H1 (cell line): Measurements from ENCODE around the gene TMEM174. TPM values are rescaled to one million over a fixed set of nuclear protein-coding genes. Genes with fewer than 3 reads are reported as not detected.

ENCODE experiments used
- CTCF ChIA-PET: fragments of 300-600 bp; sonication (Branson Sonifier 250); formaldehyde crosslinking; loops from one replicate; lab custom pipeline; 2021; ENCODE audit not compliant: partially characterized antibody; lab: Charles Lee
- POLR2A ChIA-PET: fragments of 300-600 bp; sonication (Branson Sonifier 250); formaldehyde crosslinking; loops from one replicate; lab custom pipeline; 2021; ENCODE audit warnings: inconsistent platforms; ENCODE audit not compliant: partially characterized antibody; lab: Charles Lee
- DNase-seq, 2 experiments: peaks; one replicate each; pipeline versions ENCODE4 v3.0.0 to v3.0.0-alpha.2; 2010 to 2022; ENCODE audit warnings: low spot score in 2 of 2, low read depth in 1 of 2, mixed read lengths in 1 of 2
- FAIRE-seq: peaks from 2 replicates; lab custom pipeline; 2011; peaks lifted over from hg19 to GRCh38; lab: Jason Lieb, UNC
- H2AFZ ChIP-seq: 2 replicates; pipeline ENCODE4 v1.8.1; 2012; ENCODE audit warnings: low read length, inconsistent platforms
- H2AK5ac ChIP-seq: 2 replicates; pipeline ENCODE4 v1.6.1; 2013; ENCODE audit warnings: low read depth, low read length
- H2BK120ac ChIP-seq: replicated peaks from 2 replicates; pipeline ENCODE3; 2013; ENCODE audit warnings: low read depth, low read length, inconsistent platforms
- H2BK12ac ChIP-seq: 2 replicates; pipeline ENCODE4 v1.6.1; 2013; ENCODE audit warnings: low read depth, low read length
- H2BK15ac ChIP-seq: 2 replicates; pipeline ENCODE4 v1.6.1; 2013; ENCODE audit warnings: low read length
- H2BK20ac ChIP-seq: 2 replicates; pipeline ENCODE4 v1.6.1; 2013; ENCODE audit warnings: low read length
- H2BK5ac ChIP-seq: 2 replicates; pipeline ENCODE4 v1.6.1; 2013; ENCODE audit warnings: low read depth, low read length
- H3K14ac ChIP-seq: 2 replicates; pipeline ENCODE4 v1.6.1; 2013; ENCODE audit warnings: inconsistent platforms; ENCODE audit not compliant: insufficient read length
- H3K18ac ChIP-seq: 2 replicates; pipeline ENCODE4 v1.6.1; 2013; ENCODE audit warnings: low read length; ENCODE audit errors: extremely low read depth
- H3K23ac ChIP-seq: 2 replicates; pipeline ENCODE4 v1.6.1; 2013; ENCODE audit warnings: inconsistent platforms; ENCODE audit not compliant: insufficient read length
- H3K23me2 ChIP-seq: 2 replicates; pipeline ENCODE4 v1.6.1; 2013; ENCODE audit warnings: low read depth, low read length
- H3K27ac ChIP-seq: 2 replicates; pipeline ENCODE4 v1.6.1; 2011; ENCODE audit warnings: low read depth, low read length, inconsistent platforms
- H3K27me3 ChIP-seq, 4 experiments: replicated peaks in 1 of 4; 1 replicate in 1 of 4; 2 replicates in 3 of 4; pipeline versions ENCODE4 v1.6.1 to v1.8.1; 2011 to 2013; ENCODE audit warnings: low read length in 3 of 4, mild to moderate bottlenecking in 3 of 4, inconsistent platforms in 2 of 4, mixed read lengths in 2 of 4, moderate library complexity in 1 of 4; ENCODE audit not compliant: control insufficient read depth in 3 of 4, insufficient read depth in 3 of 4; ENCODE audit errors: extremely low read depth in 1 of 4
- H3K36me3 ChIP-seq, 4 experiments: 2 replicates each; pipeline versions ENCODE4 v1.6.1 to v1.8.1; 2011 to 2013; ENCODE audit warnings: mild to moderate bottlenecking in 4 of 4, low read length in 3 of 4, moderate library complexity in 2 of 4, control low read depth in 1 of 4, inconsistent platforms in 1 of 4; ENCODE audit not compliant: insufficient read depth in 4 of 4, control insufficient read depth in 2 of 4
- H3K4ac ChIP-seq: replicated peaks from 2 replicates; pipeline ENCODE3; 2013; ENCODE audit warnings: low read length, low read depth, mixed read lengths, inconsistent platforms; ENCODE audit not compliant: insufficient read length
- H3K4me1 ChIP-seq, 4 experiments: replicated peaks in 1 of 4; 1 replicate in 1 of 4; 2 replicates in 3 of 4; pipeline versions ENCODE4 v1.6.1 to v1.8.1; 2011 to 2013; ENCODE audit warnings: low read length in 3 of 4, inconsistent platforms in 2 of 4, mixed read lengths in 1 of 4; ENCODE audit not compliant: insufficient read depth in 4 of 4, control insufficient read depth in 3 of 4
- H3K4me2 ChIP-seq, 2 experiments: 2 replicates each; pipeline versions ENCODE4 v1.6.1 to v1.8.1; 2011 to 2013; ENCODE audit warnings: low read depth in 2 of 2, low read length in 2 of 2, control low read depth in 1 of 2, inconsistent platforms in 1 of 2, mild to moderate bottlenecking in 1 of 2; ENCODE audit not compliant: insufficient read depth in 1 of 2
- H3K4me3 ChIP-seq, 4 experiments: fragments of 200-600, 300-600 bp in 1 of 4; sonication (generic), shearing (Covaris generic), sonication (Bioruptor Twin) in 1 of 4; 2 replicates each; pipeline versions ENCODE4 v1.5.1 to v1.8.1; 2011 to 2016; ENCODE audit warnings: low read length in 4 of 4, low read depth in 3 of 4, control low read depth in 2 of 4, inconsistent platforms in 2 of 4, mild to moderate bottlenecking in 2 of 4, mixed read lengths in 1 of 4, moderate library complexity in 1 of 4; ENCODE audit not compliant: insufficient read depth in 2 of 4; ENCODE audit errors: extremely low read depth in 1 of 4
- H3K56ac ChIP-seq: replicated peaks from 2 replicates; pipeline ENCODE3; 2013; ENCODE audit warnings: low read depth, mild to moderate bottlenecking, mixed read lengths, low read length, inconsistent platforms; ENCODE audit not compliant: insufficient read length
- H3K79me1 ChIP-seq: 2 replicates; pipeline ENCODE4 v1.6.1; 2013; ENCODE audit warnings: low read depth, low read length, control low read depth
- H3K79me2 ChIP-seq, 2 experiments: 2 replicates each; pipeline versions ENCODE4 v1.6.1 to v1.8.1; 2012 to 2013; ENCODE audit warnings: low read length in 2 of 2, mild to moderate bottlenecking in 2 of 2, inconsistent platforms in 1 of 2; ENCODE audit not compliant: insufficient read depth in 2 of 2, control insufficient read depth in 1 of 2
- H3K9ac ChIP-seq, 4 experiments: replicated peaks in 1 of 4; 1 replicate in 1 of 4; 2 replicates in 3 of 4; pipeline versions ENCODE4 v1.6.1 to v1.8.1; 2011 to 2013; ENCODE audit warnings: low read depth in 3 of 4, low read length in 3 of 4, control low read depth in 2 of 4, mild to moderate bottlenecking in 2 of 4, moderate library complexity in 2 of 4, inconsistent platforms in 1 of 4; ENCODE audit errors: extremely low read depth in 1 of 4
- H3K9me3 ChIP-seq, 2 experiments: 2 replicates each; pipeline versions ENCODE4 v1.6.1 to v1.8.1; 2012 to 2013; ENCODE audit warnings: mild to moderate bottlenecking in 2 of 2, moderate library complexity in 2 of 2, control low read depth in 1 of 2, inconsistent platforms in 1 of 2, low read depth in 1 of 2, low read length in 1 of 2, mixed read lengths in 1 of 2; ENCODE audit not compliant: insufficient read depth in 2 of 2
- H4K20me1 ChIP-seq, 2 experiments: replicated peaks in 1 of 2; 2 replicates each; pipeline versions ENCODE3 to v1.8.1; 2011 to 2013; ENCODE audit warnings: inconsistent platforms in 2 of 2, low read length in 2 of 2, mild to moderate bottlenecking in 1 of 2; ENCODE audit not compliant: insufficient read depth in 2 of 2, control insufficient read depth in 1 of 2
- H4K5ac ChIP-seq: 2 replicates; pipeline ENCODE4 v1.6.1; 2013; ENCODE audit warnings: low read length, low read depth, mixed read lengths, inconsistent platforms; ENCODE audit not compliant: insufficient read length
- H4K8ac ChIP-seq: 2 replicates; pipeline ENCODE4 v1.8.0; 2013; ENCODE audit warnings: mild to moderate bottlenecking, moderate library complexity, low read length, inconsistent platforms; ENCODE audit not compliant: insufficient read depth; ENCODE audit errors: extremely low read depth
- H4K91ac ChIP-seq: replicated peaks from 2 replicates; pipeline ENCODE3; 2013; ENCODE audit warnings: low read length, mixed read lengths, inconsistent platforms; ENCODE audit not compliant: insufficient read length
- BACH1 ChIP-seq: IDR thresholded peaks from 2 replicates; pipeline ENCODE4 v1.6.1; 2012; ENCODE audit warnings: low read length, improper control_type of control experiment
- CHD2 ChIP-seq: IDR thresholded peaks from 2 replicates; pipeline ENCODE4 v1.6.1; 2012; ENCODE audit warnings: low read length, improper control_type of control experiment
- CTCF ChIP-seq, 3 experiments: IDR thresholded peaks; 1 replicate in 2 of 3; 2 replicates in 1 of 3; pipeline versions ENCODE4 v1.5.1 to v1.6.1; 2011; ENCODE audit warnings: low read length in 3 of 3, mild to moderate bottlenecking in 3 of 3, inconsistent platforms in 2 of 3, low read depth in 1 of 3, moderate library complexity in 1 of 3; ENCODE audit not compliant: insufficient read depth in 1 of 3; ENCODE audit errors: control extremely low read depth in 1 of 3
- GTF2F1 ChIP-seq: IDR thresholded peaks from 2 replicates; pipeline ENCODE4 v1.6.1; 2012; ENCODE audit warnings: low read depth, low read length, improper control_type of control experiment, borderline replicate concordance
- JUND ChIP-seq: IDR thresholded peaks from 2 replicates; pipeline ENCODE4 v1.6.1; 2011; ENCODE audit warnings: mild to moderate bottlenecking, improper control_type of control experiment, low read length
- POLR2A ChIP-seq, 2 experiments: IDR thresholded peaks; 1 replicate in 1 of 2; 2 replicates in 1 of 2; pipeline ENCODE4 v1.6.1; 2011; ENCODE audit warnings: low read depth in 2 of 2, low read length in 2 of 2, mild to moderate bottlenecking in 2 of 2; ENCODE audit errors: control extremely low read depth in 1 of 2
- POU5F1 ChIP-seq: IDR thresholded peaks from 2 replicates; pipeline ENCODE4 v1.6.1; 2011; ENCODE audit warnings: low read depth, mild to moderate bottlenecking, low read length, moderate library complexity
- SIN3A ChIP-seq, 2 experiments: IDR thresholded peaks in 1 of 2; conservative IDR thresholded peaks in 1 of 2; 2 replicates each; pipeline ENCODE4 v1.6.1; 2011 to 2012; ENCODE audit warnings: low read length in 2 of 2, improper control_type of control experiment in 1 of 2, low read depth in 1 of 2, mild to moderate bottlenecking in 1 of 2
- USF2 ChIP-seq: IDR thresholded peaks from 2 replicates; pipeline ENCODE4 v1.6.1; 2011; ENCODE audit warnings: low read length, improper control_type of control experiment
- ZNF274 ChIP-seq: IDR thresholded peaks from 2 replicates; pipeline ENCODE4 v1.7.0; 2012; ENCODE audit warnings: low read length, borderline replicate concordance; ENCODE audit errors: extremely low read depth
- polyA plus RNA-seq, 7 experiments: library from polyadenylated mRNA; depleted of rRNA in 3 of 7; stranded (reverse) in 5 of 7; unstranded in 2 of 7; fragments of >200 nt in 5 of 7; fragments of 200-250 nt in 2 of 7; gene quantifications; 1 replicate in 5 of 7; 2 replicates in 1 of 7; 4 replicates in 1 of 7; pipeline versions ENCODE4 v1.2.1 to v1.2.3, GENCODE V29; 2011 to 2013; ENCODE audit warnings: missing spikeins in 2 of 7, mixed read lengths in 2 of 7
- total RNA-seq: library from RNA; stranded (reverse); fragmentation: NEBNext Ultra II Directional; extraction: Animal tissue kit (Norgen Biotek cat#: 25700); gene quantifications from 2 replicates; pipeline ENCODE4 v1.2.1, GENCODE V29; 2021

TMEM174 gene
- total and polyA plus RNA-seq, 2 of the 8 experiments (the other 6 are each of a cell fraction or from before 2014, with no cell fraction given): not detected

GRCh38 chr5:73170522-73170921 is 2.5 kb upstream of the TMEM174 start:
- no peaks in the 10 kb centered on the region for H3K79me2 ChIP-seq
- H3K9me3 ChIP-seq: no peaks in the 10 kb centered on the region
- no peaks in the 10 kb centered on the region for H4K20me1 ChIP-seq
- H2AFZ ChIP-seq: peak overlapping the region; percentile 78; the same call in 1 of the 2 replicates
- H3K9ac ChIP-seq: no peak overlapping the region
- CTCF ChIA-PET: interaction anchor here (0.6 to 7.5 kb wide), 48 partner anchors 9 to 257 kb away, joined by 3 to 41 read pairs (median 6); partner anchors contain the start of gene TMEM171
- no peaks in the 10 kb centered on the region for H3K23me2 ChIP-seq
- no peak overlapping the region for H4K91ac ChIP-seq
- no peaks in the 10 kb centered on the region for H3K27me3 ChIP-seq
- POLR2A ChIA-PET: interaction anchor here (0.6 kb wide), 1 partner anchor 76 kb away, joined by 4 read pairs; no protein-coding TSS in a partner anchor
- H2BK5ac ChIP-seq: no peak overlapping the region
- no peak overlapping the region for H2AK5ac ChIP-seq
- no peak overlapping the region for H3K4ac ChIP-seq
- no peak overlapping the region for H2BK12ac ChIP-seq
- no peak overlapping the region for H3K4me2 ChIP-seq
- H3K4me1 ChIP-seq: no peaks in the 10 kb centered on the region
- no peak overlapping the region for H2BK20ac ChIP-seq
- no peak overlapping the region for H3K18ac ChIP-seq
- no peak overlapping the region for H2BK120ac ChIP-seq
- H3K27ac ChIP-seq: no peak overlapping the region
- H3K36me3 ChIP-seq: no peaks in the 10 kb centered on the region
- 0 out of 2 replicates have a peak overlapping the region, but pooled peaks have one; percentile 66 for H2BK15ac ChIP-seq
- no peak overlapping the region for H4K8ac ChIP-seq
- no peak overlapping the region for H3K23ac ChIP-seq
- H3K79me1 ChIP-seq: no peaks in the 10 kb centered on the region
- no peak overlapping the region for H3K4me3 ChIP-seq
- H3K14ac ChIP-seq: no peak overlapping the region
- H3K56ac ChIP-seq: no peak overlapping the region
- no peak overlapping the region for H4K5ac ChIP-seq
- peak; percentile 97 for FAIRE-seq
- peak; percentile 50 to 72 for DNase-seq
- no peak for TF ChIP-seq GTF2F1
- no peak for TF ChIP-seq CHD2
- no peak for TF ChIP-seq USF2
- TF ChIP-seq SIN3A (conservative IDR thresholded peaks at IDR 0.05 in 1 of 2, IDR thresholded peaks at IDR 0.05 in 1 of 2; ENCODE audit: low read depth in 1 of 2, low read length in 2 of 2): 0 out of 4 replicates have a peak, but pooled peaks of 1 of the 2 experiments have one; percentile 33
- no peak for TF ChIP-seq ZNF274
- TF ChIP-seq CTCF (IDR thresholded peaks at IDR 0.05; ENCODE audit: control extremely low read depth in 1 of 3, insufficient read depth in 1 of 3, low read depth in 1 of 3, low read length in 3 of 3): peak; percentile 34 to 89 (median 79)
- TF ChIP-seq POU5F1: no peak
- no peak for TF ChIP-seq POLR2A (IDR thresholded peaks at IDR 0.05; ENCODE audit: control extremely low read depth in 1 of 2, low read depth in 2 of 2, low read length in 2 of 2)
- TF ChIP-seq JUND: peak; percentile 32; the same call in 1 of the 2 replicates
- 0 out of 2 replicates have a peak, but pooled peaks have one; percentile 12 for TF ChIP-seq BACH1
